Left lung (tissue), 14 donors: ENCODE results near the gene KLRF1. TPM values are rescaled to one million over a fixed set of nuclear protein-coding genes. Genes with fewer than 3 reads are reported as not detected.

ENCODE experiments used
- ATAC-seq: fragments of 200-7000 bp; cut with Tn5 transposase; one replicate; pipeline ENCODE4 v1.9.1; 2020; ENCODE audit warnings: moderate library complexity
- DNase-seq, 4 donors: peaks; one replicate each; pipeline ENCODE4 v3.0.0-alpha.2; 2013 to 2020
- H3K27ac ChIP-seq, 2 donors: fragments of 200-600 bp; sonication (generic) in 1 of 2; one replicate each; pipeline versions ENCODE4 v1.5.0 to v1.8.0; 2020 to 2021
- H3K27me3 ChIP-seq, 2 donors: fragments of 200-600 bp; sonication (generic) in 1 of 2; one replicate each; pipeline versions ENCODE4 v1.5.0 to v1.8.0; 2020 to 2021
- H3K36me3 ChIP-seq, 2 donors: fragments of 200-600 bp; sonication (generic) in 1 of 2; one replicate each; pipeline versions ENCODE4 v1.5.0 to v1.8.0; 2020 to 2021
- H3K4me1 ChIP-seq, 2 donors: fragments of 200-600 bp; one replicate each; pipeline ENCODE4 v1.8.0; 2021
- H3K4me3 ChIP-seq, 2 donors: fragments of 200-600 bp; sonication (generic) in 1 of 2; one replicate each; pipeline versions ENCODE4 v1.5.0 to v1.8.0; 2020 to 2021; ENCODE audit warnings: mild to moderate bottlenecking in 1 of 2
- H3K9me3 ChIP-seq, 2 donors: fragments of 200-600 bp; sonication (generic) in 1 of 2; one replicate each; pipeline versions ENCODE4 v1.5.0 to v1.8.0; 2020 to 2021
- intact Hi-C, 2 donors: fragments of 100-400 bp; cut with DNase I; formaldehyde crosslinking; loops; one replicate each; pipeline versions ENCODE4 v1.11.2 to v1.14.2; 2022
- long read RNA-seq, 12 donors: library from polyadenylated mRNA in 2 of 12; unstranded in 2 of 12; transcript quantifications; one replicate each; pipeline ENCODE4 v2.0.0 and lab custom pipeline, GENCODE V29; 2019 to 2026
- polyA plus RNA-seq, 6 donors: library from polyadenylated mRNA; unstranded; fragments of 120-200 nt; gene quantifications; one replicate each; pipeline ENCODE4 v1.2.1, GENCODE V29; 2013; ENCODE audit not compliant: insufficient read length in 6 of 6
- total RNA-seq, 2 donors: library from RNA; stranded (reverse); fragmentation: NEBNext Ultra II Directional; extraction: Animal tissue kit (Norgen Biotek cat#: 25700); gene quantifications; one replicate each; pipeline ENCODE4 v1.2.1, GENCODE V29; 2021
- TF ChIP-seq, protein P1 (sequence below), 2 donors: fragments of 200-600 bp; sonication (generic) in 1 of 2; IDR thresholded peaks; one replicate each; pipeline versions ENCODE4 v1.5.0 to v1.8.0; 2021; ENCODE audit warnings: antibody characterized with exemption in 2 of 2
- donor health status: DM: no; HTN: yes; CAD: no.
- donor health status: DM: no; HTN: no; CAD: no.

KLRF1 gene, protein sequence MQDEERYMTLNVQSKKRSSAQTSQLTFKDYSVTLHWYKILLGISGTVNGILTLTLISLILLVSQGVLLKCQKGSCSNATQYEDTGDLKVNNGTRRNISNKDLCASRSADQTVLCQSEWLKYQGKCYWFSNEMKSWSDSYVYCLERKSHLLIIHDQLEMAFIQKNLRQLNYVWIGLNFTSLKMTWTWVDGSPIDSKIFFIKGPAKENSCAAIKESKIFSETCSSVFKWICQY
- total RNA-seq (1 to 10 TPM; 1.5 to 2.2 TPM), polyA plus RNA-seq (1 to 10 TPM in 2 of 6 donors, under 1 TPM in 4; 0.59 to 1.8 (median 0.97) TPM)
- long read RNA-seq, donor 1 = 0 reads
- long read RNA-seq, donor 2 = 0 reads
- long read RNA-seq, donor 3 = 0 reads
- long read RNA-seq, donor 4 = 0 reads
- long read RNA-seq, donor 5 = 0 reads
- long read RNA-seq, donor 6 = 0 reads
- long read RNA-seq, donor 7 = 0 reads
- long read RNA-seq, donor 8 = 0 reads
- long read RNA-seq, donor 9 = 0 reads
- long read RNA-seq, donor 10 = 0 reads
- long read RNA-seq, donor 11 = 0 reads
- long read RNA-seq, donor 12 = 0 reads

DNA sequence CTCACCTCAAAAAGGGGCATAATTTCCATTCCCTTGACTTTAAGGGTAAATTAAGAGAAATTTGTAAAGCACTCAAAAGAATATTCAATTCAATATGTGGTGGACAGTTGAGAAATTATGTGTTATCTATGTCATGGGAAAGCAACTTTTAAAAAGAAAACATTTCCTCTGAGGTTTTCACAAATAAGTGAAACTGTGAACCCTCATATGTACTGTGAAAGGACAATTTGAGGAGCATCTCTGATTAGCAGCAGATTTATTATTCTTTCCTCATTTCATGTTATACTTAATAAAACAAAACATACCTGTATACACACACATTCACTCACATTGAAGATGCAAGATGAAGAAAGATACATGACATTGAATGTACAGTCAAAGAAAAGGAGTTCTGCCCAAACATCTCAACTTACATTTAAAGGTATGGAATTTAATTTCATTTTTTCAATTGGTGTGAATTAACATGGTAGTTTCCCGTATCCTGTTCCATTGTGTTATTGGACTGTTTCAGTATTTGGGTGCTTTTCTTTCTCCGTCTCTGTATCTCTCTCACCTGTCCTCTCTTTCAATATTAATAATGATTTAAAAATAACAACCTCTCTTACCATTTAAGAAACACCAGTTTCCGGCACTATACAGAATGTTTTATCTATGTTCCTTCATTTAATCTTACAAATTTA, at the start of gene KLRF1:
KLRF1 (plus strand) TSS at position 273 of the 680 bp plus-strand sequence; CDS start at position 337, 64 bp downstream.
- H3K4me3 ChIP-seq = no peak within 1 kb of the TSS
- intact Hi-C loops = no loop called here
- no peaks in the 10 kb centered on the region for H3K9me3 ChIP-seq
- no peaks in the 10 kb centered on the region for H3K4me1 ChIP-seq
- ATAC-seq = no peak
- no peaks in the 10 kb centered on the region for H3K36me3 ChIP-seq
- H3K27ac ChIP-seq = no peak within 1 kb of the TSS
- H3K27me3 ChIP-seq = no peaks in the 10 kb centered on the region
- no peak for DNase-seq
- TF ChIP-seq, protein P1, sequence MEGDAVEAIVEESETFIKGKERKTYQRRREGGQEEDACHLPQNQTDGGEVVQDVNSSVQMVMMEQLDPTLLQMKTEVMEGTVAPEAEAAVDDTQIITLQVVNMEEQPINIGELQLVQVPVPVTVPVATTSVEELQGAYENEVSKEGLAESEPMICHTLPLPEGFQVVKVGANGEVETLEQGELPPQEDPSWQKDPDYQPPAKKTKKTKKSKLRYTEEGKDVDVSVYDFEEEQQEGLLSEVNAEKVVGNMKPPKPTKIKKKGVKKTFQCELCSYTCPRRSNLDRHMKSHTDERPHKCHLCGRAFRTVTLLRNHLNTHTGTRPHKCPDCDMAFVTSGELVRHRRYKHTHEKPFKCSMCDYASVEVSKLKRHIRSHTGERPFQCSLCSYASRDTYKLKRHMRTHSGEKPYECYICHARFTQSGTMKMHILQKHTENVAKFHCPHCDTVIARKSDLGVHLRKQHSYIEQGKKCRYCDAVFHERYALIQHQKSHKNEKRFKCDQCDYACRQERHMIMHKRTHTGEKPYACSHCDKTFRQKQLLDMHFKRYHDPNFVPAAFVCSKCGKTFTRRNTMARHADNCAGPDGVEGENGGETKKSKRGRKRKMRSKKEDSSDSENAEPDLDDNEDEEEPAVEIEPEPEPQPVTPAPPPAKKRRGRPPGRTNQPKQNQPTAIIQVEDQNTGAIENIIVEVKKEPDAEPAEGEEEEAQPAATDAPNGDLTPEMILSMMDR (IDR thresholded peaks at IDR 0.05) = no peak

DNA sequence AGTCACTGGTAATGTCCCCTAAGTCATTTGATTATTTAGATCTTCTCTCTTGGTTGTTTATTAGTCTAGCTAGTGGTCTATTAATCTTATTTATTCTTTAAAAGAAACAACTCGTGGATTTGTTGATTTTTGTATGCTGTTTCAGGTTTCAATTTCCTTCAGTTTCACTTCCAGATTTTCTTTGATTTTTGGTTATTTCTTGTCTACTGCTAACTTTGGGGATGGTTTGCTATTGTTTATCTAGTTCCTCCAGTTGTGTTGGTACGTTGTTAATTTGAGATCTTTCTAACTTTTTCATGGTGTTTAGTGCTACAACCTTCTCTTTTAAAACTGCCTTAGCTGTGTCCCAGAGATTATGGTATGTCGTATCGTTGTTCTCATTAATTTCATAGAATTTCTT, 48.1 kb upstream of the KLRF1 start:
- H3K4me1 ChIP-seq = no peaks in the 10 kb centered on the region
- no peak overlapping the region for H3K27ac ChIP-seq
- DNase-seq (no peak), ATAC-seq (no peak)
- intact Hi-C loops = no loop called here
- no peaks in the 10 kb centered on the region for H3K9me3 ChIP-seq
- H3K27me3 ChIP-seq = no peaks in the 10 kb centered on the region
- no peaks in the 10 kb centered on the region for H3K36me3 ChIP-seq
- TF ChIP-seq, protein P1 (IDR thresholded peaks at IDR 0.05) = no peak
- no peak overlapping the region for H3K4me3 ChIP-seq

DNA sequence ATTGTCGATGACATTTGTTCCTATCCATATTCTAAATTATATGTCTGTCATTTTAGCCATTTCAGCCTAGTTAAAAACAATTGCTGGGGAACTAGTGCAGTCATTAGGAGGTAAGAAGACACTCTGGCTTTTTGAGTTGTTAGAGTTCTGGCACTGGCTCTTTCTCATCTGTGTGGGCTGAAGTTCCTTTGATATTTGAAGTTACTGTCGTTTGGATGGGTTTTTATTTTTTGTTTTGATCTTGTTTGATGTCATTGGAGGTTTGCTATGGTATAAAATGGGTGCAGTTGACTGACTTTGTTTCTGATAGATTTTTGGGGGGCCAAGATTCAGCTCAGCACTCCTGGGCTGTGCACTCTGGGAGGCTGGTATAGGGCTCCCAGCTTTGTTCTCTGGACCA, 45.9 kb upstream of the KLRF1 start:
- no peak overlapping the region for H3K4me3 ChIP-seq
- intact Hi-C loops = no loop called here
- no peak overlapping the region for H3K27ac ChIP-seq
- H3K9me3 ChIP-seq = no peaks in the 10 kb centered on the region
- H3K36me3 ChIP-seq = no peaks in the 10 kb centered on the region
- TF ChIP-seq, protein P1 (IDR thresholded peaks at IDR 0.05) = no peak
- no peak for DNase-seq
- ATAC-seq = no peak
- no peaks in the 10 kb centered on the region for H3K4me1 ChIP-seq
- no peaks in the 10 kb centered on the region for H3K27me3 ChIP-seq

DNA sequence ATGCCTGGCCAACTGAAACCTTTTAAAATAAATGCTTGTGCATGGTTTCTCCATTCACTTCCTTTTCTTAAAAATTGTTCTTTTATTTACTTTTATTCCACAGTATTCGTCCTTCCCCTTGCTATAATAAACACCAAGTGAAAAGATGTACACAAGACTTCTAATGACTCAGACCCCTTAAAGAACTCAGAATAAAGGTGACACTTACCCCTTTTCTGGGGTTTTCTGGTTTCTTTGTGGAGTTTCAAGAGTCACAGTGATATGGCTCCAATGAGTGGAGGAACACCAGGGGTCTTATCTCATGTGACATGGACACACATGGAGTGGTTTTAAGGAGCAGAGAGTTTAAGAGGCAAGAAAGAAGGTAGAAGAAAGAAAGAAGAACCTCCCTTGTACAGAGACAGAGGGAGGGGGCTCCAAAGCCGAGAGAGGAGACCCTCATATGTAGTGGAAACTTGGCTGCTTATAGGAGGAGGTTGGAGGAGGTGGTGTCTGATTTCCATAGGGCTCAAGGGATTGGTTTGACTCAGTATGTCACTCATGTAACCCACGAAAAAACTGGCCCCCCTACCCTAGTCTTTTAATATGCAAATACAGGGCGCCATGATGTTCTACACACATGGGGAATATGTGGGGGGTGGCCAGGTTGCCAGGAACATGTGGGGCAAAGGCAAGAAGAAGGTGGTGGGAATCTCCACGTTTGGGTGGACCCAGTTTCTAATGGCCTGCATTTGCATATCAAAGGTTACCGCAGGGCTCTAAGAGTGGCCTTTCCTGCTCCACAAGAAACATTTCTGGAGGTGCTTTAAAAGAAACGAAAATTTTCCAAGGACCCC, 44.5 kb upstream of the KLRF1 start:
- no peak for ATAC-seq
- no peaks in the 10 kb centered on the region for H3K27me3 ChIP-seq
- H3K36me3 ChIP-seq = no peaks in the 10 kb centered on the region
- TF ChIP-seq, protein P1 (IDR thresholded peaks at IDR 0.05) = no peak
- no peak for DNase-seq
- no peaks in the 10 kb centered on the region for H3K4me1 ChIP-seq
- no peak overlapping the region for H3K27ac ChIP-seq
- no peaks in the 10 kb centered on the region for H3K9me3 ChIP-seq
- H3K4me3 ChIP-seq = no peak overlapping the region
- intact Hi-C loops = no loop called here
